Putamen (tissue), 1 donor: ENCODE data around the gene UBE2L3.
A peak's percentile ranks its signal among the peaks of the same experiment; 100 is the strongest.
"Not testable (repeated sequence)": the region's sequence is repeated elsewhere in the genome, so short reads cannot be mapped to it uniquely, and the experiment has no call there.

Source experiments
- DNase-seq: peaks from one replicate; pipeline ENCODE4 v3.0.0-alpha.2; 2016; ENCODE audit warnings: low spot score

The UBE2L3 gene

GRCh38 chr22:21567456-21568346 lies at the start of gene UBE2L3:
TSS of gene UBE2L3 (plus strand) at chr22:21567714. CDS start at chr22:21567745, 31 bp downstream.
- DNase-seq, result peak; percentile 86

GRCh38 chr22:21526705-21527500 lies 40.6 kb upstream of the UBE2L3 start:
- not testable (repeated sequence) for DNase-seq

- not testable (repeated sequence) for DNase-seq
Observed at GRCh38 chr22:21531525-21531924, 36.0 kb upstream of the UBE2L3 start.

GRCh38 chr22:21532863-21533648 lies 34.5 kb upstream of the UBE2L3 start:
- DNase-seq, result not testable (repeated sequence)

- not testable (repeated sequence) for DNase-seq
Observed at GRCh38 chr22:21539862-21540261, 27.7 kb upstream of the UBE2L3 start.

GRCh38 chr22:21544432-21545322 lies 22.8 kb upstream of the UBE2L3 start:
- DNase-seq, result not testable (repeated sequence)

- not testable (repeated sequence) for DNase-seq
Observed at GRCh38 chr22:21549558-21549957, 18.0 kb upstream of the UBE2L3 start.

DNA sequence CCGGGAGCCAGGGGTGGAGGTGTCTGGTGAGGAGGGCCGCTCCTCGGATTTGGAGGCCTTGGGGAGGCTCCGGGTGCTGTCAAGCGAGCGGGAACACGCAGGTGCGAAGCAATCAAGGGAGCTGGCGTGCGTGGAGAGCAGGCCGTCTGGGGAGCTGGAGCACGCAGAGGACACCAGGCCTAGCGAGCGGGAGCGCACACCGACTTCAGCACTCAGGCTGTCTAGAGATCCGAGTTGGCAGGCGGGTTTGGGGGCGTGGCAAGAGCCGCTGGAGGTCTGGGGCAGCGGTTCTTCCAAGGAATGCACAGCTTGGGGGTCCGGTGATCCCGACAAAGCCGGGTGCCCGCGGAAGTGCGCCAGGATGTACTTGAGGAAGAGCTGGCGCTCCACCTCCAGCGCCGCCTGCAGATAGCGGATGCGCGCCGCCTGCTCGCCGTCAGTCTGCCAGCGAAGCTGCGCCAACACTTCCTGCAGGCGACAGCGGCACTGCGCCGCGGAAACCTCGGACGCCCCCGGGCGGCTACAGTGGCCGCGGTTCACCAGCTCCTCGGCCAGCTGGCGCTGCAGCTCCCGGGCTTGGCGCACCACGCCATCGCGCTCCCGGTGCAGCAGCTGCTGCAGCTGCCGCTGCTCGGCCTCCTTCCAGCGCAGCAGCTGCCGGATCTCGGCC lies 17.4 kb upstream of the UBE2L3 start:
- DNase-seq, result not testable (repeated sequence)

- DNase-seq, result not testable (repeated sequence)
Observed at GRCh38 chr22:21550678-21551047, 16.9 kb upstream of the UBE2L3 start.

DNA sequence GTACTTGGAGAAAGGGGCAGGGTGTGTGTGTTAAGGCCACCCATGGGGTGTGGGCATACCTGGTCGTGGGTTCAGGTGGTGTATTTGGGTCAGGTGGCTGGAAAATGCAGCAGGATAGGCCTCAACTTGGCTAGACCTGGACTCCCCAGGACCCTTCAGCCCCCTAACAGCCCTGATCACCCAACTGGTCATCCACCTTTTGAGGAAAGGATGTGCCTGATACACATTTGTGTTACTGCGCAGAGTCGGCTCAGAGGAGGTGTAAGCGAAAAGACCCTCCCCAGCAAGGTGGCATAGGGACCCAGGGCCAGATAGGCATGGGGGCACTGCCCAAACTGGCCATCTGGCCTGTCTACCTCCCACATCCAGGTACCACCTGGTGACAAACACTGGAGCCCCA lies 16.2 kb upstream of the UBE2L3 start, which contains the start of gene RIMBP3C:
TSS of gene RIMBP3C (minus strand) at position 101 of the 400 bp plus-strand sequence. CDS start 485 bp downstream, outside the sequence.
- DNase-seq, result not testable (repeated sequence)

- not testable (repeated sequence) for DNase-seq
Observed at GRCh38 chr22:21559345-21560125, 8.0 kb upstream of the UBE2L3 start.

DNA sequence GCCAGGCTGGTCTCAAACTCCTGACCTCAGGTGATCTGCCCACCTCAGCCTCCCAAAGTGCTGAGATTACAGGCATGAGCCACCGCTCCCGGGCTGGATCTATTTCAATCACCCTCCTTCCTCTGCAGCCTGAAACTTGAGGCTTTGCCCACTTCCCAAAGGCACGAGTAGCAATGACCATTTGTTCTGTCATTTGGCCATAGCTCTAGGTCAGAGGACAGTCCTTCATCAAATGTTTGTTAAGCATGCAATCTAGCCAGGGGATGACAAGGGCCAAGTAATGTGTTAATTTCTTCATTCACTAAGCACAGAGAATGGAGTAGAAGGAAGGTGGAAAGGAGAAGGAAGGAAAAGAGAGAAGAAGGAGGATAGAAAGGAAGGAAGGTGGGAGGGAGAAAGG lies 6.9 kb upstream of the UBE2L3 start:
- not testable (repeated sequence) for DNase-seq

DNA sequence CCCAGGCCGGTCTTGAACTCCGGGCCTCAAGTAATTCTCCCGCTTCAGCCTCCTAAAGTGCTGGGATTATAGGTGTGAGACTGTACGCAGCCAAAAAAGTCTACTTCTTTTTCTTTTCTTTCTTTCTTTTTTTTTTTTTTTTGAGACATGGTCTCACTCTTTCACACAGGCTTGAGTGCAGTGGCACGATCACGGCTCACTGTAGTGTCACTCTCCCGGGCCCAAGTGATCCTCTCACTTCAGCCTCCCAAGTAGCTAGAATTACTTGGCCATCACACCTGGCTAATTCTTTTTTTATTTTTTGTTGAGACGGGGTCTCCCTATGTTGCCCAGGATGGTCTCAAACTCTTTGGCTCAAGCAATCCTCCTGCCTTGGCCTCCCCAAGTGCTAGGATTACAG lies 3.6 kb upstream of the UBE2L3 start:
- DNase-seq, result no peak

DNA sequence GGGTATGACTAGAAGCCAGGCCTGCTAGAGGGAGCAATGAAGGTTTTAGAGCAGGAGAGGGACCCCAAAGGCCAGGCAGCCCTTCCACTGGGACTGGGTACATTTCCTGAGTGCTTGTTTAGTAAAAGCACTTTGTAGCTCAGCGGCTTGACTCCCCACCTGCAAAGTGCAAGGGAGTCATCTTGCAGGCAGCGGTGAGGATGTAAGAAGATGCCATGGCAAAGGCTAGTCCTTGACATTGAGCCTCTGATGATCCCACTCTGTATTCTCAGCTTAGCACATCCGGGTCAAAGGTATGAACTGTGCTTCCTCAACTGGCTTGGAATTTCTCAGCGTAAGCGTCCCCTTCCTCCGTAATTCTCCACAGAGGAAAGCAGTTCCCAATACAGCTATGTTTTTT lies 3.1 kb upstream of the UBE2L3 start:
- DNase-seq, result no peak

- no peak for DNase-seq
Observed at GRCh38 chr22:21568347-21569075, 997 bp downstream of the UBE2L3 start.

GRCh38 chr22:21569076-21569427 lies 1.5 kb downstream of the UBE2L3 start:
- not testable (repeated sequence) for DNase-seq

DNA sequence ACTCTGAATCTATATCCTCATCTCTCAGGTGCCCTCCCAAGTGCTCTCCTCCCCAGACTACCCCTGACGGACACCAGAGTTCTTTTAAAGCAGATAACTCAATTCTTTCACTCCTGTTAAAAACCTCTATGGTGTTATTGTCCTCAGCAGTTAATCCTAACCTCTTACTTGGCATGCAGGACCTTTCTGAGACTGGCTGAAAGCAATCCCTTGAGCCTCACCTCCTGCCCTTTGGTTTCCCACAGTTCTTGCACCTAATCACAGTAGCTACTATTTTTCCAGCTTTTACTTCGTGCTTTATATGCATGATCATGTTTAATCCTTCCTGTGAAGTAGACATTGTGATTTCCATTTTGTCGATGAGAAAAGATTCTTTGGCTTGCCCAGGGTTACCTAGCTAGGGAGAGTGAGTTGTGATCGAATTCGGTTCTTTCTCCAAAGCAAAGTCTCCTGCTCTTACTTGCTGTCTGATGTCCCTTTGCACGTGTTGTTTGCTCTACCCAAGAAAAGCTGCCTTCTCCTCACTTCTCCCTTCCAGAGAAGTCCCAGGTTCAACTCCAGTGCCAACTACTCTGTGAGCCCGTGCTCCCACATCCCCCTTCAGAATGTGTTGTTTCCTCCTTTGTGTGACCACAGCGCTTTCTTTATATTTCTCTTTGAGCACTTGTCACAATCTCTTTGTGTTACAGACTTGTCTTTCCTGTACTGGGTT lies 2.1 kb downstream of the UBE2L3 start:
- no peak for DNase-seq

DNA sequence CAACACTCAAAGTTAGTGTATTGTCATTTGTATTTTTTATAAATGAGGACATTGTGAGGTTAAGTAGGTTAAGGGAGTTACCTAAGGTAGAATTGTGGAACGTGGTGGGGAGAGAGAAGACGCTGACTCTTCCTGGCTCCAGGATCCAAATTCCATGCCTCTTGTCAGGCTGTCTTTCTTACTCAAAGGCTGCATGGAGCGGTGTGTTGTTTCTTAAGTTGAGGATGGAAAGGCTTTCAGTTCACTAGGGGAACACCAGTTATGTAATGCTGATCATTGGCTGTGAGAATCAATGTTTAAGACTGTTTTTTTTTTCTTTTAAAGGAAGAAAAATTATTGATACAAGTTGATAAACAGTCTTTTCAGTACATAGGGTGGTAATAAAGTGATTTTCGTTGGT lies 2.9 kb downstream of the UBE2L3 start:
- DNase-seq, result no peak
